Measurements from ENCODE around the gene MT1H. TPM values are rescaled to one million over a fixed set of nuclear protein-coding genes. Genes with fewer than 3 reads are reported as not detected.
A peak's percentile ranks its signal among the peaks of the same experiment; 100 is the strongest.

Gene MT1H
- total RNA-seq, 3 donors from 2014 or later: 1.5 to 52.8 (median 9.4) TPM

- intact Hi-C loops (cut with DNase I, micrococcal nuclease): no loop called here
- no peaks in the 10 kb centered on the region for H3K36me3 ChIP-seq (ENCODE audit: low read depth)
- no peak for DNase-seq
- ATAC-seq: no peak
- TF ChIP-seq CTCF (IDR thresholded peaks at IDR 0.05): no peak
- H3K9me3 ChIP-seq: no peaks in the 10 kb centered on the region
- peaks cover 19% of the 10 kb centered on the region for H3K4me1 ChIP-seq (ENCODE audit: low read depth)
- H3K4me3 ChIP-seq: no peak overlapping the region
These were observed 38.4 kb upstream of the MT1H start for GRCh38 chr16:56631197-56631596.

- DNase-seq (no peak), ATAC-seq (no peak)
- intact Hi-C loops (cut with DNase I, micrococcal nuclease): no loop called here
- Histone ChIP-seq H3K36me3 (ENCODE audit: low read depth) (no peaks in the 10 kb centered on the region), H3K4me1 (ENCODE audit: low read depth) (peaks cover 19% of the 10 kb centered on the region), H3K9me3 (no peaks in the 10 kb centered on the region), H3K4me3 (no peak overlapping the region)
- TF ChIP-seq CTCF (IDR thresholded peaks at IDR 0.05): no peak
These were observed 37.8 kb upstream of the MT1H start for GRCh38 chr16:56631832-56632155.

- peaks cover 19% of the 10 kb centered on the region for H3K4me1 ChIP-seq (ENCODE audit: low read depth)
- ATAC-seq: peak; percentile 91
- no peaks in the 10 kb centered on the region for H3K36me3 ChIP-seq (ENCODE audit: low read depth)
- DNase-seq: peak; percentile 59 to 74 (median 66)
- H3K9me3 ChIP-seq: no peaks in the 10 kb centered on the region
- no peak within 1 kb of the TSS for H3K4me3 ChIP-seq
- intact Hi-C loops (cut with DNase I, micrococcal nuclease): no loop called here
- TF ChIP-seq CTCF (IDR thresholded peaks at IDR 0.05): no peak
These were observed 37.3 kb upstream of the MT1H start, which contains the start of gene MT1M for GRCh38 chr16:56632156-56632847. Gene MT1M (plus strand): TSS chr16:56632659. CDS start chr16:56632732, 73 bp downstream.

DNA sequence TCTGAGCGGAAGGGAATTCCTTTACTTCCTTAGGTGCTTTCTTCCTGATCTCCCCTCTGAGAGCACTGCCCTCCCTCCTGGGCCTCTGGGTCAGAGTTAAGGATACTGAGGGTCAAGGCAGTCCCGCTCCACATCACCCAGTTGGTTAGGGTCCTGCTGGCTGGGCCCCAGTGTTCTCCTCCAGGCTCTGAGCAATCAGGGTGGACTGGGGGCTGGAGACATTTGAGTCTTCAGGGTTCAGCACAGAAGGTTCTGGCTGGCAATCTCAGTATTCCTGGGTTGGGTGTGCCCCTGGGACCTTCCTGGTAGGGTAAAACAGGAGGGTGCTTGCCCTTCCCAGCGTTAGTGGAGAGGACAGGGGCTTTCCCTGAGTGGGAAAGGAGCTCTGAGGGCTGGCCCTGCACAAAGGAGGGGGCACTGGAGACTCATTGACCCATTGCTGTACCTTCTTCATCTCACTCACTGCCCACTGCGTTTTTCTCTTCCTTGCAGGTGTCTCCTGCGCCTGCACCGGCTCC is 36.7 kb upstream of the MT1H start:
- Histone ChIP-seq H3K36me3 (ENCODE audit: low read depth) (no peaks in the 10 kb centered on the region), H3K9me3 (no peaks in the 10 kb centered on the region), H3K4me1 (ENCODE audit: low read depth) (peaks cover 19% of the 10 kb centered on the region), H3K4me3 (no peak overlapping the region)
- intact Hi-C loops (cut with DNase I, micrococcal nuclease): no loop called here
- no peak for DNase-seq
- no peak for TF ChIP-seq CTCF (IDR thresholded peaks at IDR 0.05)
- ATAC-seq: peak; percentile 60

DNA sequence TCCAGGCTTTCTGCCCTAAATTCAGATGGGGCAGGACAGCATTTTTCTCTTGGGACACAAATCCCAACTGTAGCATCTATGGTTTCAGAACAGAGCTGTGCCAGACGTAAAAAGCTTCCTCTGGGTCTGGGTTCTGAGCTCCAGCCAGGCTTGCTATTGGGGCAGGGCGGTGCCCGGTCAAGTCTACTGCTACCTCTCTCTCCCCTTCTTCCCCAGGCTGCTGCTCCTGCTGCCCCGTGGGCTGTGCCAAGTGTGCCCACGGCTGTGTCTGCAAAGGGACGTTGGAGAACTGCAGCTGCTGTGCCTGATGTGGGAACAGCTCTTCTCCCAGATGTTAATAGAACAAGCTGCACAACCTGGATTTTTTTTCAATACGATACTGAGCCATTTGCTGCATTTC is 36.1 kb upstream of the MT1H start:
- intact Hi-C loops (cut with DNase I, micrococcal nuclease): no loop called here
- ATAC-seq: no peak
- no peak for DNase-seq
- Histone ChIP-seq H3K9me3 (no peaks in the 10 kb centered on the region), H3K4me3 (no peak overlapping the region), H3K36me3 (ENCODE audit: low read depth) (no peaks in the 10 kb centered on the region), H3K4me1 (ENCODE audit: low read depth) (peaks cover 19% of the 10 kb centered on the region)
- TF ChIP-seq CTCF (IDR thresholded peaks at IDR 0.05): no peak

All from mucosa of descending colon (tissue), 3 donors.